Liver (tissue), 9 donors: ENCODE data around the gene KRT33B. TPM values are rescaled to one million over a fixed set of nuclear protein-coding genes. Genes with fewer than 3 reads are reported as not detected.

ENCODE experiments used
- DNase-seq: peaks from one replicate; pipeline ENCODE4 v3.0.0-alpha.2; 2017; ENCODE audit warnings: low spot score
- H3K27ac ChIP-seq, 2 donors: one replicate each; pipeline ENCODE4 v1.7.0; 2013; ENCODE audit warnings: inconsistent platforms in 2 of 2, low read length in 2 of 2, control low read depth in 1 of 2, low read depth in 1 of 2, mild to moderate bottlenecking in 1 of 2
- H3K27me3 ChIP-seq, 4 donors: one replicate each; pipeline versions ENCODE4 v1.6.1 to v1.7.0; 2013; ENCODE audit warnings: low read length in 3 of 4, inconsistent platforms in 1 of 4, mild to moderate bottlenecking in 1 of 4, moderate library complexity in 1 of 4; ENCODE audit not compliant: control insufficient read depth in 4 of 4, insufficient read depth in 4 of 4
- H3K36me3 ChIP-seq, 4 donors: one replicate each; pipeline versions ENCODE4 v1.6.1 to v1.7.0; 2013; ENCODE audit warnings: low read length in 3 of 4, mild to moderate bottlenecking in 3 of 4, low read depth in 1 of 4, moderate library complexity in 1 of 4; ENCODE audit not compliant: control insufficient read depth in 4 of 4, insufficient read depth in 3 of 4
- H3K4me1 ChIP-seq, 4 donors: one replicate each; pipeline versions ENCODE4 v1.6.1 to v1.7.0; 2013; ENCODE audit warnings: low read length in 3 of 4, mild to moderate bottlenecking in 3 of 4, moderate library complexity in 1 of 4; ENCODE audit not compliant: control insufficient read depth in 4 of 4, insufficient read depth in 4 of 4
- H3K4me3 ChIP-seq, 3 donors: one replicate each; pipeline versions ENCODE4 v1.6.1 to v1.7.0; 2013; ENCODE audit warnings: low read length in 3 of 3, control low read depth in 1 of 3, low read depth in 1 of 3, mild to moderate bottlenecking in 1 of 3
- H3K9ac ChIP-seq, 2 donors: one replicate each; pipeline ENCODE4 v1.7.0; 2013; ENCODE audit warnings: low read length in 2 of 2, mild to moderate bottlenecking in 2 of 2, moderate library complexity in 2 of 2, control low read depth in 1 of 2, low read depth in 1 of 2
- H3K9me3 ChIP-seq, 4 donors: one replicate each; pipeline versions ENCODE4 v1.6.1 to v1.7.0; 2013; ENCODE audit warnings: low read length in 3 of 4; ENCODE audit not compliant: control insufficient read depth in 4 of 4
- FOXA1 ChIP-seq: IDR thresholded peaks from 2 replicates; pipeline ENCODE4 v1.6.1; 2016; ENCODE audit warnings: antibody characterized with exemption
- FOXA2 ChIP-seq: IDR thresholded peaks from 2 replicates; pipeline ENCODE4 v1.6.1; 2016; ENCODE audit warnings: antibody characterized with exemption
- GABPA ChIP-seq, 2 donors: IDR thresholded peaks in 1 of 2; conservative IDR thresholded peaks in 1 of 2; 2 replicates each; pipeline ENCODE4 v1.6.1; 2016; ENCODE audit warnings: antibody characterized with exemption in 2 of 2, mild to moderate bottlenecking in 1 of 2, moderate library complexity in 1 of 2
- HNF4A ChIP-seq, 2 donors: conservative IDR thresholded peaks; 2 replicates each; pipeline ENCODE4 v1.6.1; 2016; ENCODE audit warnings: antibody characterized with exemption in 2 of 2, mild to moderate bottlenecking in 2 of 2
- HNF4G ChIP-seq: IDR thresholded peaks from 2 replicates; pipeline ENCODE4 v1.6.1; 2016; ENCODE audit warnings: antibody characterized with exemption
- JUND ChIP-seq, 2 donors: IDR thresholded peaks; 2 replicates each; pipeline ENCODE4 v1.6.1; 2016; ENCODE audit warnings: antibody characterized with exemption in 2 of 2
- RXRA ChIP-seq, 2 donors: IDR thresholded peaks; 2 replicates each; pipeline ENCODE4 v1.6.1; 2017 to 2018; ENCODE audit warnings: antibody characterized with exemption in 2 of 2, mild to moderate bottlenecking in 1 of 2
- TAF1 ChIP-seq: conservative IDR thresholded peaks from 2 replicates; pipeline ENCODE4 v1.6.1; 2016; ENCODE audit warnings: antibody characterized with exemption, mild to moderate bottlenecking
- YY1 ChIP-seq: IDR thresholded peaks from 2 replicates; pipeline ENCODE4 v1.6.1; 2016; ENCODE audit warnings: antibody characterized with exemption, mild to moderate bottlenecking
- WGBS: extraction: QIAGEN DNeasy Blood & Tissue Kit; methylation state at CpG from one replicate; pipeline ENCODE4 v1.1.7; 2013; 5-methylcytosine and 5-hydroxymethylcytosine counted together
- polyA plus RNA-seq, 2 donors: library from polyadenylated mRNA; stranded (reverse) in 1 of 2; unstranded in 1 of 2; fragments of 200-250 nt in 1 of 2; fragments of >200 nt in 1 of 2; fragmentation: Nextera tagmentation in 1 of 2; extraction: Ambion mirVana in 1 of 2; gene quantifications; one replicate each; pipeline versions ENCODE4 v1.2.1 to v1.2.3, GENCODE V29; 2013 to 2015
- total RNA-seq, 2 donors: library from RNA; depleted of rRNA; stranded (reverse); fragments of >200 nt; gene quantifications; one replicate each; pipeline ENCODE4 v1.2.3, GENCODE V29; 2014
- TF ChIP-seq, protein P1 (sequence below): IDR thresholded peaks from 2 replicates; pipeline ENCODE4 v1.6.1; 2016; ENCODE audit warnings: antibody characterized with exemption
- TF ChIP-seq, protein P2 (sequence below): IDR thresholded peaks from 2 replicates; pipeline ENCODE4 v1.6.1; 2016; ENCODE audit warnings: antibody characterized with exemption, mild to moderate bottlenecking
- TF ChIP-seq, protein P3 (sequence below): IDR thresholded peaks from 2 replicates; pipeline ENCODE4 v1.6.1; 2016; ENCODE audit warnings: antibody characterized with exemption
- TF ChIP-seq, protein P4 (sequence below): IDR thresholded peaks from 2 replicates; pipeline ENCODE4 v1.6.1; 2016; ENCODE audit warnings: antibody characterized with exemption
- TF ChIP-seq, protein P5 (sequence below): fragments of 150-350 bp; IDR thresholded peaks from 2 replicates; pipeline ENCODE4 v1.5.1; 2017; ENCODE audit warnings: improper control_type of control experiment, low read depth, low read length; ENCODE audit not compliant: missing input control
- donor health status: healthy.
- donor health status: healthy.
- donor health status: healthy.
- donor health status: healthy.
- donor health status: healthy.

KRT33B gene
- total and polyA plus RNA-seq, 4 donors, result not detected

DNA sequence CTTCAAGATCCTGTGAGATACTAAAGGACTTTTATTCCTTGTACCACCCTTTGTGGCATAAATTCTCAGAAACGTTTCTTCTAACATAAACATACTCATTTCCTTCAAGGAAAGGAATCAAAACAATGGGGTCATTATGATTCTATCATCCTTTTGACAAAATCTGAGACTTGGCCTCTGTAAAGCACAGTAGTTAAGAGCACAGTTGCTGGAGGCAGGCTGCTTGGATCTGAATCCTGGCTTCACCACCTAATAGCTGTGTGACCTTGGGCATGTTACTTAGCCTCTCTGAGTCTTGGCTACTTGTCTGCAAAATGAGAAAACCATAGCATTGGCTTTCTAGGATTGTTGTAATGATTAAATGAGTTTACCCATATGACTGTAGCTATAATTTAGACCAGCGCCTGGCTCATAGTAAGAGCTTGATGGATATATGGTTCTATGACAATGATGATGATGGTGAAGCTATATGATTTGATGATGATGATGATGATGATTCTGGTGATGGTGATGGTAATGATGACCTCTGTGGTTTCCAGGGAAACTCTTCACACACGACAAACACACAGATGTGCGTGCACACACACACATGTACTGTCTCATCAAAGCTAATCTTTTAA is 33.9 kb upstream of the KRT33B start:
- peaks cover 0 to 3% (median 0%) of the 10 kb centered on the region in 4 donors for H3K27me3 ChIP-seq
- no peaks in the 10 kb centered on the region for H3K4me1 ChIP-seq
- no peak overlapping the region for H3K9ac ChIP-seq
- no peaks in the 10 kb centered on the region for H3K9me3 ChIP-seq
- no peaks in the 10 kb centered on the region for H3K36me3 ChIP-seq
- DNase-seq, result no peak
- TF ChIP-seq FOXA2 (no peak), JUND (IDR thresholded peaks at IDR 0.05) (no peak), RXRA (IDR thresholded peaks at IDR 0.05) (no peak), HNF4A (conservative IDR thresholded peaks at IDR 0.05) (no peak)
- TF ChIP-seq, protein P1, sequence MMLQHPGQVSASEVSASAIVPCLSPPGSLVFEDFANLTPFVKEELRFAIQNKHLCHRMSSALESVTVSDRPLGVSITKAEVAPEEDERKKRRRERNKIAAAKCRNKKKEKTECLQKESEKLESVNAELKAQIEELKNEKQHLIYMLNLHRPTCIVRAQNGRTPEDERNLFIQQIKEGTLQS, result no peak
- TF ChIP-seq, protein P2, sequence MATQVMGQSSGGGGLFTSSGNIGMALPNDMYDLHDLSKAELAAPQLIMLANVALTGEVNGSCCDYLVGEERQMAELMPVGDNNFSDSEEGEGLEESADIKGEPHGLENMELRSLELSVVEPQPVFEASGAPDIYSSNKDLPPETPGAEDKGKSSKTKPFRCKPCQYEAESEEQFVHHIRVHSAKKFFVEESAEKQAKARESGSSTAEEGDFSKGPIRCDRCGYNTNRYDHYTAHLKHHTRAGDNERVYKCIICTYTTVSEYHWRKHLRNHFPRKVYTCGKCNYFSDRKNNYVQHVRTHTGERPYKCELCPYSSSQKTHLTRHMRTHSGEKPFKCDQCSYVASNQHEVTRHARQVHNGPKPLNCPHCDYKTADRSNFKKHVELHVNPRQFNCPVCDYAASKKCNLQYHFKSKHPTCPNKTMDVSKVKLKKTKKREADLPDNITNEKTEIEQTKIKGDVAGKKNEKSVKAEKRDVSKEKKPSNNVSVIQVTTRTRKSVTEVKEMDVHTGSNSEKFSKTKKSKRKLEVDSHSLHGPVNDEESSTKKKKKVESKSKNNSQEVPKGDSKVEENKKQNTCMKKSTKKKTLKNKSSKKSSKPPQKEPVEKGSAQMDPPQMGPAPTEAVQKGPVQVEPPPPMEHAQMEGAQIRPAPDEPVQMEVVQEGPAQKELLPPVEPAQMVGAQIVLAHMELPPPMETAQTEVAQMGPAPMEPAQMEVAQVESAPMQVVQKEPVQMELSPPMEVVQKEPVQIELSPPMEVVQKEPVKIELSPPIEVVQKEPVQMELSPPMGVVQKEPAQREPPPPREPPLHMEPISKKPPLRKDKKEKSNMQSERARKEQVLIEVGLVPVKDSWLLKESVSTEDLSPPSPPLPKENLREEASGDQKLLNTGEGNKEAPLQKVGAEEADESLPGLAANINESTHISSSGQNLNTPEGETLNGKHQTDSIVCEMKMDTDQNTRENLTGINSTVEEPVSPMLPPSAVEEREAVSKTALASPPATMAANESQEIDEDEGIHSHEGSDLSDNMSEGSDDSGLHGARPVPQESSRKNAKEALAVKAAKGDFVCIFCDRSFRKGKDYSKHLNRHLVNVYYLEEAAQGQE, result no peak
- TF ChIP-seq, protein P3, sequence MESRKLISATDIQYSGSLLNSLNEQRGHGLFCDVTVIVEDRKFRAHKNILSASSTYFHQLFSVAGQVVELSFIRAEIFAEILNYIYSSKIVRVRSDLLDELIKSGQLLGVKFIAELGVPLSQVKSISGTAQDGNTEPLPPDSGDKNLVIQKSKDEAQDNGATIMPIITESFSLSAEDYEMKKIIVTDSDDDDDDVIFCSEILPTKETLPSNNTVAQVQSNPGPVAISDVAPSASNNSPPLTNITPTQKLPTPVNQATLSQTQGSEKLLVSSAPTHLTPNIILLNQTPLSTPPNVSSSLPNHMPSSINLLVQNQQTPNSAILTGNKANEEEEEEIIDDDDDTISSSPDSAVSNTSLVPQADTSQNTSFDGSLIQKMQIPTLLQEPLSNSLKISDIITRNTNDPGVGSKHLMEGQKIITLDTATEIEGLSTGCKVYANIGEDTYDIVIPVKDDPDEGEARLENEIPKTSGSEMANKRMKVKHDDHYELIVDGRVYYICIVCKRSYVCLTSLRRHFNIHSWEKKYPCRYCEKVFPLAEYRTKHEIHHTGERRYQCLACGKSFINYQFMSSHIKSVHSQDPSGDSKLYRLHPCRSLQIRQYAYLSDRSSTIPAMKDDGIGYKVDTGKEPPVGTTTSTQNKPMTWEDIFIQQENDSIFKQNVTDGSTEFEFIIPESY, result no peak
- WGBS, result 74% methylated on average over 4 of the region's 4 CpGs
- no peak overlapping the region for H3K4me3 ChIP-seq
- H3K27ac ChIP-seq, result no peak overlapping the region

DNA sequence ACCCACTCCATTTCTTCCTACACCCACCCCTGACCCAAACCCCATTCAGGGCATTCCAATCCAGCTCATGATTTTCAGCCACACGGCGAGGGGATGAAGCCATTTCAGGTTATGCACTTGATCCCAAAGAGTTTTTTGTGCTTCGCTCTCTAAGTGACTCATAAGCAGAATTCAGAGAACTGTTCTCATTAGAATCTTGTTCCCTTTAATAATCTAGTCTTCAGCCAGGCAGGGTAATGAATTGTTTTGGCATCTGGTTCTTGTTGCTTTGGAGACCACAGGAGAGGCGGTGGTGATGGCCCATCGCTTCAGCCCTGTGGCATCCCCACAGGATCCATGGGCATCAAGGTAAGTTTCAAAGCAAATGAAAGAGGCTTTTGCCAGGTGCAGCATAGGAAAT is 32.5 kb upstream of the KRT33B start:
- 91% methylated on average over 5 of the region's 5 CpGs for WGBS
- Histone ChIP-seq H3K9me3 (no peaks in the 10 kb centered on the region), H3K4me3 (no peak overlapping the region), H3K36me3 (no peaks in the 10 kb centered on the region), H3K9ac (no peak overlapping the region), H3K27ac (no peak overlapping the region), H3K27me3 (peaks cover 0 to 3% (median 0%) of the 10 kb centered on the region in 4 donors), H3K4me1 (no peaks in the 10 kb centered on the region)
- DNase-seq, result no peak
- no peak for TF ChIP-seq FOXA2

DNA sequence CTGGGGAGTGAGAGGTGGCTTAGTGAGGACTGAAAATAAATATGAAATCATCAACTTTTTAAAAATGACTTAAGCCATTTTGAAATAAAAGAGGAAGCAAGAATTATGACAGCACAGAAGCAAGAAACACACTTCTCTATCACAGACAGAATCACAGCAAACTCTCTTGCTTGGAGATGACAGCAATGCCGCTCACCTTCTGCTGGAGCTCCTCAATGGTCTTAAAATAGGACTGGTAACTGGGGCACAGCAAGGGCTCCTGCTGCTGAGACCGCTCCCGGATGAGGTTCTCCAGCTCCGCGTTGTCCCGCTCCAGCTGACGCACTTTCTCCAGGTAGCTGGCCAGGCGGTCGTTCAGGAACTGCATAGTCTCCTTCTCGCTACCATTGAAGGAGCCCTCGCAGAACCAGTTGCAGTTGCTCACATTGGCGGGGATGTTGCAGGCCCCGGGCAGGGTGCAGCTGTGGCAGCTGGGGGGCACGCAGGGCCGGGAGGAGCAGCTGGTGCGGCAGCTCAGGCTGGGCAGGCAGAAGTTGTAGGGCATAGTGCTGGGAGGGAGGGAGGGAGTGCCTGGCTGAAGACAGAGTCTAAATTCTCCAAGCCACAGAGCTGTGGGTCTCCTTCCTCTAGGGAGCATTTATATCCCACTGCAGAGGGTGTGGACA is 27.5 kb upstream of the KRT33B start, which contains the start of gene KRT31:
Gene KRT31, minus strand, starts transcription at position 613 of the 665 bp plus-strand sequence. Its CDS starts 69 bp downstream, at position 544.
- no peak within 1 kb of the TSS for H3K27ac ChIP-seq
- H3K9ac ChIP-seq, result no peak within 1 kb of the TSS
- no peak within 1 kb of the TSS for H3K4me3 ChIP-seq
- TF ChIP-seq HNF4G, result no peak
- TF ChIP-seq JUND (IDR thresholded peaks at IDR 0.05), result no peak
- TF ChIP-seq YY1, result no peak
- TF ChIP-seq TAF1, result no peak
- TF ChIP-seq, protein P4, sequence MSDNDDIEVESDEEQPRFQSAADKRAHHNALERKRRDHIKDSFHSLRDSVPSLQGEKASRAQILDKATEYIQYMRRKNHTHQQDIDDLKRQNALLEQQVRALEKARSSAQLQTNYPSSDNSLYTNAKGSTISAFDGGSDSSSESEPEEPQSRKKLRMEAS, result no peak
- TF ChIP-seq, protein P1, result no peak
- TF ChIP-seq HNF4A (conservative IDR thresholded peaks at IDR 0.05), result no peak
- TF ChIP-seq, protein P5, sequence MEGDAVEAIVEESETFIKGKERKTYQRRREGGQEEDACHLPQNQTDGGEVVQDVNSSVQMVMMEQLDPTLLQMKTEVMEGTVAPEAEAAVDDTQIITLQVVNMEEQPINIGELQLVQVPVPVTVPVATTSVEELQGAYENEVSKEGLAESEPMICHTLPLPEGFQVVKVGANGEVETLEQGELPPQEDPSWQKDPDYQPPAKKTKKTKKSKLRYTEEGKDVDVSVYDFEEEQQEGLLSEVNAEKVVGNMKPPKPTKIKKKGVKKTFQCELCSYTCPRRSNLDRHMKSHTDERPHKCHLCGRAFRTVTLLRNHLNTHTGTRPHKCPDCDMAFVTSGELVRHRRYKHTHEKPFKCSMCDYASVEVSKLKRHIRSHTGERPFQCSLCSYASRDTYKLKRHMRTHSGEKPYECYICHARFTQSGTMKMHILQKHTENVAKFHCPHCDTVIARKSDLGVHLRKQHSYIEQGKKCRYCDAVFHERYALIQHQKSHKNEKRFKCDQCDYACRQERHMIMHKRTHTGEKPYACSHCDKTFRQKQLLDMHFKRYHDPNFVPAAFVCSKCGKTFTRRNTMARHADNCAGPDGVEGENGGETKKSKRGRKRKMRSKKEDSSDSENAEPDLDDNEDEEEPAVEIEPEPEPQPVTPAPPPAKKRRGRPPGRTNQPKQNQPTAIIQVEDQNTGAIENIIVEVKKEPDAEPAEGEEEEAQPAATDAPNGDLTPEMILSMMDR, result no peak
- TF ChIP-seq FOXA1, result no peak
- no peak for TF ChIP-seq GABPA (IDR thresholded peaks at IDR 0.05 in 1 of 2, conservative IDR thresholded peaks at IDR 0.05 in 1 of 2)
- TF ChIP-seq FOXA2, result no peak
- no peaks in the 10 kb centered on the region for H3K9me3 ChIP-seq
- no peak for DNase-seq
- no peaks in the 10 kb centered on the region for H3K27me3 ChIP-seq
- H3K4me1 ChIP-seq, result no peaks in the 10 kb centered on the region
- H3K36me3 ChIP-seq, result no peaks in the 10 kb centered on the region
- WGBS, result 90% methylated on average over 16 of the region's 16 CpGs
